Activated CD8-positive, alpha-beta memory T cell treated with anti-CD3 and anti-CD28 coated beads for 1 hour (primary cell): ENCODE results near the gene POU5F2.

ENCODE experiments used
- DNase-seq, 2 donors: peaks; one replicate each; pipeline ENCODE4 v3.0.0-alpha.2; 2020; ENCODE audit warnings: low read depth in 1 of 2; ENCODE audit errors: extremely low read depth in 1 of 2

POU5F2 gene

GRCh38 chr5:93717162-93717561 is 24.2 kb downstream of the POU5F2 start:
- DNase-seq: no peak

- DNase-seq: no peak
Measured at GRCh38 chr5:93716453-93716852, 24.9 kb downstream of the POU5F2 start.

- DNase-seq: no peak
Measured at GRCh38 chr5:93715761-93716160, 25.6 kb downstream of the POU5F2 start.

- no peak for DNase-seq
Measured at GRCh38 chr5:93715327-93715726, 26.1 kb downstream of the POU5F2 start.

- DNase-seq: no peak
Measured at GRCh38 chr5:93708442-93708841, 33.0 kb downstream of the POU5F2 start.

- no peak for DNase-seq
Measured at GRCh38 chr5:93705896-93706295, 35.5 kb downstream of the POU5F2 start.

- no peak for DNase-seq
Measured at GRCh38 chr5:93704996-93705395, 36.4 kb downstream of the POU5F2 start.

GRCh38 chr5:93691997-93692396 is 49.4 kb downstream of the POU5F2 start:
- no peak for DNase-seq
